Left renal pelvis (tissue), 4 donors: Measurements from ENCODE around the gene ADAM17. TPM values are rescaled to one million over a fixed set of nuclear protein-coding genes. Genes with fewer than 3 reads are reported as not detected.
"Not testable (repeated sequence)": the region's sequence is repeated elsewhere in the genome, so short reads cannot be mapped to it uniquely, and the experiment has no call there.

ENCODE experiments used
- DNase-seq, 4 donors: peaks; one replicate each; pipeline ENCODE4 v3.0.0-alpha.2; 2013; ENCODE audit warnings: low read depth in 4 of 4, low spot score in 3 of 4
- polyA plus RNA-seq, 4 donors: library from polyadenylated mRNA; unstranded; fragments of 120-200 nt; gene quantifications; one replicate each; pipeline ENCODE4 v1.2.1, GENCODE V29; 2013; ENCODE audit not compliant: insufficient read length in 4 of 4

ADAM17 gene
- polyA plus RNA-seq, 4 donors = 30.7 to 46.5 (median 42.5) TPM

DNA sequence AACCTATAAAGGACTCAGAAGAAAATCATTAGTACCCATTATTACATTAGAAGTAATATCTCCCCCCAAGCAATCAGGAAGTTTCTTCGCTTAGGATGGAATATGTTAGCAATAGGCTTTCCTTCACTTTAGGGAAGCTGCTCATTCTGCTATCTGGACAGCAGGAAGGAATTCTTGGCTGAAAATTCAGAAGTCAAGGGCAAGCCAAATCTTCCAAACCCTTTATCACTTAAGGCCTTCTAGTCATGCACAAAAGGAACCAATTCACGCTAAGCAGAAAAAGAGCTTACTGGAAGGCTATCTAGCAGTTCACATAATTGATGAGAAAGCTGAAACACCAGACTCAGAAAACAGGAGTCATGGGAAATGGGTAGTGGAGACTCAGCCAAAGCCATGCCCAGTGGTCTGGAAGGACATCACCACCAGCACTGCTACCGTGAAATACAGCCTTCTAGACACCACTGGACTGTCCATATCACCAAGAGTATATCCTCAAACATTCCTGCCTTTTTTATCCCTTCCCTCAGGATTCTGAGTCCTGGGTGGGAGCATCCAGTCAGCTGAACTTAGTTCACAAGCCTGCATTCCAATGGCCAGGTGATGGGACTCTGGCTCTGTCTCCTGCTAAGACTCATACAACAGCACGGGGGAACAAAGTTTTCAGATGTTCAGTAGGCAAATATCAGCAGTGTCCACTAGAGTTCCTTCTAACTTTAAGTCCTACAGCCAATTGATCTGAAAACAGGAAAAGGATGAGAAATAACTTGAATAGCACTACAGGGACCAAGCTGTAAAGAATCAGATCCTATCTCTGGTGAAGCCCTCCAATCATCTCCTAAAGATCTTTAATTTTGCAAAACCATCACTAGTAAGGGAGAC is 14.8 kb upstream of the ADAM17 start:
- no peak for DNase-seq

DNA sequence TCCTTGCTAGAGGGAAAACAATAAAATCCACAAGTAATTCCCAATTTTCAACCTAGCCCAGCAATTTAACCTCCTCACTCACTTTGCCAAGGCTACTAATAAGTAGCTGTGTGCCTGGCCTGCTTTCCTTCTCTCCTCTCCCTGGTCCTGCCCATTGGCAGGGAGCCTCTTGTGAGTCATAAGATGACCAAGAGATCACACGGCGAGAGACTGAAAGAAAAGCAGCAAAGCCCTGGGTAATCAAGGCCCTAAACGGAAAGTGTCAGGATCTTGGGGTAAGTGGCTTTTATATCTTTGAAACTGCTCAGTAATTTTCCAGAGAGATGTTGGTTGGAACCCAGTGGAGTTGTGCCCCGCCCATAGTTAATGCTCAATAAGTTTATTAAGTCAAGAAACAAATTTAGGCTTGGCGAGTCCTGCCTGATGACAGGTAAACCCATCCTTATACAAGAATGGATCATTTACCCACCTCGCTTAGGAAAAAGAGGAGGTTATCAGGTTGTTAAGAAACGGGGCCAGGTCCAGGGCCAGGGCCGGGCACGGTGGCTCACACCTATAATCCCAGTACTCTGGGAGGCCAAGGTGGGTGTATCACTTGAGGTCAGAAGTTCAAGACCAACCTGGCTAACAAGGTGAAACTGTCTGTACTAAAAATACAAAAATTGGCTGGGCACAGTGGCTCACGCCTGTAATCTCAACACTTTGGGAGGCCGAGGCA is 10.0 kb upstream of the ADAM17 start:
- no peak for DNase-seq

DNA sequence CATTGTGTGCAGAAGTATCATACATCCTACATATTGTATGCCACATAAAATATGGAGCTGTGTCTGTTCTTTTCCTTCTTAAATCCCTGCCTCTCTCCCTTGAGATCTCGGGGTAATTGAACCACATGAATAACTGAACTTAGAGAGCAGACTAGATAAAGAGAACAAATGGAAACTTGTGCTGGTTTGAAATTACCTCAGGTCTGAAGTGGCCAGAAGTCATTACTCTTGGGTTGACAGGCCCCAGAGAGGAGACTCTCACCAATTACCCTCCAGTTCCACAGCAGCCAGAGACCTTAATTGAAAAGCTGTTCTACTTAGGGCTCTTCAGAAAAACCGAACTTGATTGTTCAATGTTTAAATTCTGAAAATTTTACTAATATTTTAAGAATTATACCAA is 5.0 kb upstream of the ADAM17 start:
- no peak for DNase-seq

DNA sequence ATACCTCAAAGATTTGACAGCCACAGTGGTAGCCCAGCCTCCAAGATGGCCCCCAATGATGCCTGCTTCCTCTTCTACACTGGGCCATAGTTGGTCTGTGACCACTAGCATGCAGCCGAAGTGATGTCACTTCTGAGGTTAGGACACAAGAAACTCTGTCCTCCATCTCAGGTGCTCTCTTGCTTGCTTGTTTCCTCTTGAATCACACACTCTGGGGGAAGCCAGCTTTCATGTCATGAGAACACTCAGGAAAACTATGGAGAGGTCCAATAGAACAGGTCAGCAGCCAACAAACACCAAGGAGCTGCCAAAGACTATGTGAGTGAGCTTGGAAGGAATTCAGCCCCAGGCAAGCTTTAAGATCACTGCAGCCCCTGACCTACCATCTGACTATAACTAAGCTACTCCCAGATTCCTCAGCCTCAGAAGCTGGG is 3.3 kb upstream of the ADAM17 start:
- no peak for DNase-seq

DNA sequence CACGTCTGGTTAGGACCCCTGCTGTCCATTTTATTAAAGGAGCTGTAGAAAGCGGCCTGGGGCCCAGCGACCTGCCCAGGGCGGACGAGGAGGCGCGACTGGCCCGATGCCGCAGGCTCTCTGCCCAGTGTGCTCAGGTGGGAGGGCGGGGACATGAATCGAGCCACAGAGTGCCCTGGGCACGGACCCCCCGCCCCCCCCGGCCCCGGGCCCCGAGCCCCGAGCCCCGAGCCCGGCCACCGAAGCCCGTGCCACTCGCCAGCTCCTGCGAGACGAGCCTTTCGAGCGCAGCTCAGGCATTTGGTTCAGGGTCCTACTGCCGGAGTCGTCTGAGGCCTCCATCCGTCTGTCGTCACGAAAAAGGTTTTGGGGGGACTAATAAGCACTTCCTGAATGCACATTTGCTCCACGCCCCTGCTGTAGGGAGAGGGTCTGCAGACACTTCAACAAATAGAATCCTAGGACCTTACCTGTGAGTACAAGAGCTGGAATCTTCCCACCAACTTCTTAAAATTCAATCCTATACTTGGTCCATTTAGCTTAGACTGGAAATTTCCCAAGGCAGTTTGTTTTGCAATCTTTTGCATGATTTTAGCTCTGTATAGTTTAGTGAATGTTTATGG is 602 bp upstream of the ADAM17 start:
- peak in 3 of 4 donors; percentile 11 to 18 (median 14) for DNase-seq

DNA sequence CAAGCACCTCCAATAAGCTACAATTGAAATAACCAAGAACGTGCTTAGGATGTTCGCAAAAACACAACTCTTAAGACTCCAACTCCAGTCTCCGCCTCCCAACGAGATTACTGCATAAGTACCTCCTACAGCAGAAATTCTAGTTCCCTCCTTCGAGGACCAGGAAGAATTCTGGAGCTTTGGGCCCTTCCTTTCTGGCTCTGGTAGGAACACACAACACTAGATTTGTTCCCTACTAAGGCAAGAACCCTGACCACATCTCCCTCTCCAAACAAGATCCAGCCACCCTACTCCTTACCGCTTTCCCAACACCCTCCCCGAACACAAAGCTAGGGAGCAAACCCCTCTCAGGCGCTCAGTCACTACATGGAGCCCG is 721 bp downstream of the ADAM17 start:
- DNase-seq = peak; percentile 41 to 55 (median 48)

DNA sequence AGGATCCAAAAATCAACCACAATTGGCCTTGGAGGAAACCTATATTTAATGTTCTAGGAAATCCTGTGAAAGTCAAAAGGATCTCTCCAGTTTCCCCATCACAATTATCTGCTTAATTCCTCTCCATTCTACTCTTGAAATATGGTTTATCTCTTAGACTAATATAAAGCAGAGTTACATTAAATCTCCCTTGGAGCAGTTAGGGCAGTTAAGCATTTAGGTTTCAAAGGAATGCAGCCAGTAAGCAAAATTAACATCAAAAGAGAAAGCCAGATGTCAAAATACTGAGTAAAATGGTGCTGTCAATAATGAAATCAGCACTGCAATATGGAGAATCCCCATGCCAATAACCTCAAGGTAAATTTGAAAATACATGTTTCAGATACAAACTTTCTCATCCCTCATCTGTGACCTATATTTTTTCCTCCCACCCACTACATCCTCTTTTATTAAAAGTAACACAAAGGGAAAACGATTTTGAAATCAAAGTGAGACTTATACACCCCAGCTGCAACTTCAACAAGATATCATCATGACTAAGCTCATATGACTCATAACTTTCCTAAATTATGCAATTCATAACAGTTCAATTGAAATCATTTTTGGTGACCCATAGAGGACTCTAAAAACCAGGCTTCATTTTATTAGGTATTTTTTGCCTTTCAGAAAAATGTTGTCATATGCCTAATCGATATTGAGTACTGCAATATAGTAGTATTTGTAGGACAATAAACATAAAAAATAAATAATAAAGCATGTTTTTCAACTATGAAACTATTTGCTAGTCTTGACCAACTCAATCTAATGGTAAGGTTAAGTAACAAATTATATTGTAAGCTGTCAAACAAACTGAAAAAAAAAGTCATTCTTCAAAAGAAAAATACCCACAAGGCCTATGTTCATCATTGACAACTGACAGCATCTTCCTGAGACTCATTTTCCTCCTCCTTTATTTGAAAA is 3.1 kb downstream of the ADAM17 start:
- DNase-seq = no peak

DNA sequence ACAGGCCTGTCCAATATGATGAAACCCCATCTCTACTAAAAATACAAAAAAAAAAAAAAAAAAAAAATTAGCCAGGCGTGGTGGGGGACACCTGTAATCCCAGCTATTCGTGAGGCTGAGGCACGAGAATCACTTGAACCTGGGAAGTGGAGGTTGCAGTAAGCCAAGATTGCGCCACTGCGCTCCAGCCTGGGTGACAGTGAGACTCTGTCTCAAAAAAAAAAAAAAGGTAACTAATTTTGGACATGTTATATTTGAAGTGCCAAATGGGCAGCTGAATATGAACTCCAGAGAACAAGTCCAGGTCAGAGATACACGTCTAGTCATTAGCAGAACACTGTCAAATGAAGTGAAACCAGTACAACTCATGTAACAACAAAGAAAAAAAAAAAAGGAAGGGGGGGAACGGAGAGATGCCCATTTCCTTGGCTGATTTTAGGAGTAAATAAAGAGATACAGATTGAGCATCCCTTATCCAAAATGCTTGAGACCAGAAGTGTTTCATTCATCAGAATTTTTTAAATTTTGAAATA is 4.7 kb downstream of the ADAM17 start:
- DNase-seq = not testable (repeated sequence)

DNA sequence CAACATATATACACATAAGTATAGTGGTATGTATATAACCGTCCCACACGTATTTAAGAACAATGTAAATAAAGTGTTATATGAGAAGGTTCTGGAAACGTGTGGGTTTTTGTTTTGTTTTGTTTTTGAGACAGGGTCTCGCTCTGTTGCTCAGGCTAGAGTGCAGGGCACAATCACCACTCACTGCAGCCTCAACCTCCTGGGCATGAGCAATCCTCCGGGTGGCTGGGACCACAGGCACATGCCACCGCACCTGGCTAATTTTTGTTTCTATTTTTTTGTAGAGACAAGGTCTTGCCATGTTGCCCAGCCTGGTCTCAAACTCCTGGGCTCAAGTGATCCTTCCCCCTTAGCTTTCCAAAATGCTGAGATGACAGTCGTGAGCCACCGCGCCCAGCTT is 6.2 kb downstream of the ADAM17 start:
- DNase-seq = no peak

DNA sequence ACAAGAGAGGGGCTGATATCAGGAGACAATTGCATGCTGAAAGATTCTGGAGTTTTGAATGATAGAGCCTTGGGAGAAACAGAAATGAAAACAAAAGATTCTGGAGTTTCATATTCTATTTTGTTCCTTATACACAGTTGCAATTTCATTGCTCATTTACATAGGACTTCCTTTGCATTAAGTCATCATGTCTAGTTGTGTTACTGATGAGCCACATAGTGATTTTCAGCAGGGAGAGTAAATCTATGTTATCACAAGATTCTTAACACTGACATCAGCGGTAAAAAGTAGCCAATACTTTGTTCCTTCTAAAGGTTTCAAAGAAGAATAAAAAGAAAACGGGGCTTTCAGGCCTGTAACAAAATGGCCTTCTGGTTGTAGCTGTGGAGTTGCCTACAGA is 7.1 kb downstream of the ADAM17 start:
- no peak for DNase-seq

DNA sequence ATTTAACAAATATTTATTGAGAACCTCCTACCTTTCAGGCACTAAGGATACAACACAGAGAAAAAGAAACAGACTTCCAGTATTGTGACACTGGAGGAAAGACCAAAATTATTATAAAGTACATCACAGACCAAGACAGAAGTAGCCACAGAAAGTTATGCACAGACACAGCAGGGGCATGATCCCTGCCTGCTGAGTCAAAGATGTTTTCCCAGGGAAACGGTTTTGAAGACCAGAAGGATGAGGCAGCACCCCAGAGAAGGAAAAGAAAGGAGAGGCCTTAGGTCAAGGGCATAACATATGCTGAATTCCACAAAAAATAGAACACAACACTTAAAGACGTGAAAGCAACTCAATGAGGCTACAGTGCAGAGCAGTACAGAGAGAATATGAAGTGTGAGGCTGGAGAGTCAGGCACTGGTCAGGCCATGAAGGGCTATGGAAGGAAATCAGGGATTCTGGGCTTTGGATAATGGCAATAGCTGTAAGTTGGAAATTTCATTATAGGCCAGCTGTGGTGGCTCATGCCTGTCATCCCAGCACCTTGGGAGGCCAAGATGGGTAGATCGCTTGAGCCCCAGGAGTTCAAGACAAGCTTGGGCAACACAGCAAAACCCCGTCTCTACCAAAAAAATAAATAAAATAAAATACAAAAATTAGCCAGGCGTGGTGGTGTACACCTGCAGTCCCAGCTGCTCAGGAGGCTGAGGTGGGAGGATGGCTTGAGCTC is 8.2 kb downstream of the ADAM17 start:
- no peak for DNase-seq

DNA sequence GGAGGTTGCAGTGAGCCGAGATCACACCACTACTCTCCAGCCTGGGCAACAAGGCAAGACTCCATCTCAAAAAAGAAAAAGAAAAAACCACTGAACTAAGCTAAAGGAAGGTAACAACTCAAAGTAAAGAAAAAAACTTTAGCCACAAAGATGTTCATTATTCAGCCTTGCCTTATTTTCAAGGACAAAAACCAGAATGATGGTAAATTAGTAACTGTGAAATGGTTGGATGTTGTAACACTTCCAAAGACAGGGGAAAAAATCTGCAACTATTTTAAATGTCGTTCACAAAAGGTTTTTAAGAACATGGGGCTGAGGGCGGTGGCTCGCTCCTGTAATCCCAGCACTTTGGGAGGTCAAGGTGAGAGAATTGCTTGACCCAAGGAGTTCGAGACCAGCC is 10.1 kb downstream of the ADAM17 start:
- DNase-seq = no peak

DNA sequence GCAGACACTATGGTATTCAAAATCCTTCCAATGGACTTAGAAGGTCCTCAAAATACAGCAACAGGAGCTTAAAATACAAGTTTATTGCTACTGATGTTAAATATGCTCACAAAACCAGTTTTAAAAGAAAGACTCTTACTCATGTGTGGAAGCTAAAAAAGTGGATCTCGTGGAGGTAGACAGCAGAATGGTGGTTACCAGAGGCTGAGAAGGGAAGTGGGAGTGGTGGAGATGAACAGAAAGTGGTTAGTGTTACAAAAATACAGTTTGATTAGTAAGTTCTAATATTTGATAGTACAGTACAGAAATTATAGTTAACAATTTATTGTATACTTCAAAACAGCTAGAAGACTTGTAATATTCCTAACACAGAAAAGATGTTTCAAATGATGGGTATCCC is 12.1 kb downstream of the ADAM17 start:
- no peak for DNase-seq

DNA sequence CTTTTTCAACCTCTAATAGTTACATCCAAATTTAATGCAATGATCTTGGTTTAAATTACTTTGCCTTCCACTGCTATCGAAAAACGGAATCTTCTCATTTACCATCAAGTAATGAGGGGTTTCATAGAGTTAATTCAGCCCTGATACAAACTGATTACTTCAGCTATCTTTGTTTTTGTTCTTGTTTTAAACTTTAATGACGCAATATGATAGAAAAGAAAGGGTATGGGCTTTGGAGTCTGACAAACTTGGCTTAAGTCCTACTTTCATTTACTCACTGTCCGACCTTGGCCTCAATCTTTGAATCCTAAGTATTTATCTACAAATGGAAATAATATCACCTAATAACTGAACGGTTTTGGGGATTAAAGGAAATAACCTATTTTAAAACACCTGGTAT is 16.1 kb downstream of the ADAM17 start:
- DNase-seq = no peak

DNA sequence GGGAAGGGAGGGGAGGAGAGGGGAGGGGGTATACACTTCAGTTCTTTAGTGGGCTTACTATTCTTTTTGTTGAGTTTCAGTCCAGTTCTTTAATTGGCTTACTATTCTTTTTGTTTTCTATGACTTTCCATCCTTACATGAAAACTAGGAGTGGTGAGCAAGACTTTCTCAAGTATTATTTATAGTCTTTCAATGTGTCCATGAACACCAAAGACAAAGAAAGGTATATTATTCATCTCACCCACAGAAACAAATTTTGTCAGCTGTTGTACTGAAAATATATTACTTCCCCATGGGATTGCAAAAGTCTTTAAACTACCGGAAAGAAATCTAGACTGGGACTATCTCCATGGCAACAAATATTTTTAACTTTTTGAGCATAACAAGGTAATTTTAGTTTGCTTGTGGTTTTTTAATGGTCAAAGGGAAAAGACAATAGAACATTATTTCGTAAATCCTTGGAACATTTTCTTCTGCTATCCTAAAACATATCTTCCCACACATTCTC is 17.6 kb downstream of the ADAM17 start:
- no peak for DNase-seq

DNA sequence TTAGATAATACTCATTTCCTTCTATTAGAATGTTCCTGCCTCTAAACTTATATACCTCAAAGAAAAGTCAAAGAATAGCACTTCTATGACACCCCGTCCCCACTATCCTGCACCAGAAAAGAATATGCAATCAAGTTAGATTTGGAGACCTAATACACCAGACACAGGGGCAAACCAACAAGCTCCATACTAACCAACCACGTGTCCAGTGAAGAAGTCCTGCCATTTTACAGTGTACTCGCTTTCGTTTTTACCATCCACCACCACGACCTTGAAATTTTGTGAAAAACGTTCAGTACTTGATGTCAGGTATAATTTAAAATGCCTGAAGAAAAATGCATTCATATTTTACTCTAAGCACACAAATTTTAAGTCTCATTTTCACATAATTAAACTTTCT is 19.1 kb downstream of the ADAM17 start:
- no peak for DNase-seq

DNA sequence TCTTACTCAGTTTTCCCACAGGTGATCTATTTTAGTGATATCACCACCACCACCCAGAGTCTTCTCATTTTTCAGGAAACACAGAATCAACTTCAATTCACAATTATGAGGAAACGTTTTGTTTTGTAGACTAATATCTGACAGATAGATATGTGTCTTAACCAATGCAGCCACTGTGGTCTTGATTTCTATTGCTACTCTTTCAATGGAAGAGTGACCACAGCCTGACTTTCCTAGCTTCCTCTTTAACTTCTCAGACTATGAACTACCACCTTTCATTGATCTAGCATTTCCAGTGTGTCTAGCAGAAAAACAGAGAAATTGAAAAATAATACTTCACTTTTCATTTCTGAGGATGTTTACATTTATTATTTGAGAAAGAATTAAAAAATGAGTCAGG is 20.5 kb downstream of the ADAM17 start:
- no peak for DNase-seq

DNA sequence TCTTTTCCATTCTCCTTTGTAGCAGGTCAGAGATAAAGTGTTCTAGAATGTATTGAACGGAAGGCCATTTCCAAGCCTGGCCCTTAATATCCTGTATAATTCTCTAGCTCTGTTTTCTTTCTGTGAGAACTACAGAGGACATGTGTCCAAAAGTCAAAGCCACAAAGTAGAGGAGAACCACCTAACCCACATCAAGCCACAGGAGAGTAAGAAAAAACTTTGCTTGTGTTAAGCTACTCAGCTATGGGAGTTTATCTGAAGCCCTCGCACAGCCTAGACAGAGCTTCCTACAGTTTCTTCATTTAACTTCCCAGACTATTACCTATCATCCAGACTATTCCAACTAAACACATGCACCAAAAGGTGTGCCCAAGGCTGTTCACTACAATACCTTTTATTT is 22.0 kb downstream of the ADAM17 start:
- no peak for DNase-seq

DNA sequence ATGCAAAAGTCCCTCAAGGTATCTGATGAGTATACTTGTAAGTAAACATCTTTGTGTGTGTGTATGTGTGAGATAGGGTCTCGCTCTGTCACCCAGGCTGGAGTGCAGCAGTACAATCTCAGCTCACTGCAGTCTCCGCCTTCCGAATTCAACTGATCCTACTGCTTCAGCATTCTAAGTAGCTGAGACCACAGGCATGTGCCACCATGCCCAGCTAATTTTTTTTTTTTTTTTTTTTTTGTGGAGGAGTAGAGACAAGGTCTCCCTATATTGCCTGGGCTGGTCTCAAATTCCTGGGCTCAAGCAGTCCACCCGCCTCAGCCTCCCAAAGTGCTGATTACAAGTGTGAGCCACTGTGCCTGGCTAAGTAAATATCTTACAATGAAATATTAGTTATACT is 23.2 kb downstream of the ADAM17 start:
- DNase-seq = no peak
